ENCODE measurements around the gene KRT7.

The KRT7 gene

GRCh38 chr12:52275686-52276085, 42.6 kb downstream of the KRT7 start:
- no peak overlapping the region for H3K9ac ChIP-seq (ENCODE audit: low read length)
- no peaks in the 10 kb centered on the region for H3K9me3 ChIP-seq (replicated peaks; ENCODE audit: insufficient read depth, low read length)
- no peak overlapping the region for H3K4me3 ChIP-seq (ENCODE audit: low read length)
- no peaks in the 10 kb centered on the region for H3K36me3 ChIP-seq (replicated peaks; ENCODE audit: insufficient read depth, low read length)
- no peaks in the 10 kb centered on the region for H3K79me2 ChIP-seq (ENCODE audit: low read length)
- H3K4me1 ChIP-seq (ENCODE audit: low read length), result no peaks in the 10 kb centered on the region
- no peaks in the 10 kb centered on the region for H3F3A ChIP-seq (ENCODE audit: insufficient read depth, low read length)
- no peak overlapping the region for H2AFZ ChIP-seq (ENCODE audit: low read length)
- H4K20me1 ChIP-seq (ENCODE audit: insufficient read depth, low read length), result no peaks in the 10 kb centered on the region
- no peaks in the 10 kb centered on the region for H3K9me2 ChIP-seq (replicated peaks; ENCODE audit: insufficient read depth, low read length)
- H3K27ac ChIP-seq (ENCODE audit: low read length), result no peak overlapping the region
- H3K27me3 ChIP-seq (replicated peaks; ENCODE audit: insufficient read depth, low read length), result peaks cover 11% of the 10 kb centered on the region; the same call in 1 of the 2 replicates
- no peak overlapping the region for H3K4me2 ChIP-seq (ENCODE audit: low read depth, low read length)
- TF ChIP-seq EZH2phosphoT487 (IDR thresholded peaks at IDR 0.05; ENCODE audit: low read length) (no peak), EZH2 (optimal IDR thresholded peaks at IDR 0.05; ENCODE audit: low read depth, low read length) (no peak)
- TF ChIP-seq, protein P1, sequence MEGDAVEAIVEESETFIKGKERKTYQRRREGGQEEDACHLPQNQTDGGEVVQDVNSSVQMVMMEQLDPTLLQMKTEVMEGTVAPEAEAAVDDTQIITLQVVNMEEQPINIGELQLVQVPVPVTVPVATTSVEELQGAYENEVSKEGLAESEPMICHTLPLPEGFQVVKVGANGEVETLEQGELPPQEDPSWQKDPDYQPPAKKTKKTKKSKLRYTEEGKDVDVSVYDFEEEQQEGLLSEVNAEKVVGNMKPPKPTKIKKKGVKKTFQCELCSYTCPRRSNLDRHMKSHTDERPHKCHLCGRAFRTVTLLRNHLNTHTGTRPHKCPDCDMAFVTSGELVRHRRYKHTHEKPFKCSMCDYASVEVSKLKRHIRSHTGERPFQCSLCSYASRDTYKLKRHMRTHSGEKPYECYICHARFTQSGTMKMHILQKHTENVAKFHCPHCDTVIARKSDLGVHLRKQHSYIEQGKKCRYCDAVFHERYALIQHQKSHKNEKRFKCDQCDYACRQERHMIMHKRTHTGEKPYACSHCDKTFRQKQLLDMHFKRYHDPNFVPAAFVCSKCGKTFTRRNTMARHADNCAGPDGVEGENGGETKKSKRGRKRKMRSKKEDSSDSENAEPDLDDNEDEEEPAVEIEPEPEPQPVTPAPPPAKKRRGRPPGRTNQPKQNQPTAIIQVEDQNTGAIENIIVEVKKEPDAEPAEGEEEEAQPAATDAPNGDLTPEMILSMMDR (IDR thresholded peaks at IDR 0.05; ENCODE audit: low read length), result no peak
- DNase-seq, result no peak

GRCh38 chr12:52277486-52278245, 44.6 kb downstream of the KRT7 start:
- no peaks in the 10 kb centered on the region for H3K79me2 ChIP-seq (ENCODE audit: low read length)
- H3K27me3 ChIP-seq (replicated peaks; ENCODE audit: insufficient read depth, low read length), result peaks cover 20% of the 10 kb centered on the region; the same call in 1 of the 2 replicates
- no peaks in the 10 kb centered on the region for H3K4me1 ChIP-seq (ENCODE audit: low read length)
- no peak overlapping the region for H2AFZ ChIP-seq (ENCODE audit: low read length)
- no peaks in the 10 kb centered on the region for H3F3A ChIP-seq (ENCODE audit: insufficient read depth, low read length)
- H3K36me3 ChIP-seq (replicated peaks; ENCODE audit: insufficient read depth, low read length), result no peaks in the 10 kb centered on the region
- no peaks in the 10 kb centered on the region for H4K20me1 ChIP-seq (ENCODE audit: insufficient read depth, low read length)
- no peak overlapping the region for H3K4me2 ChIP-seq (ENCODE audit: low read depth, low read length)
- H3K9ac ChIP-seq (ENCODE audit: low read length), result no peak overlapping the region
- H3K9me3 ChIP-seq (replicated peaks; ENCODE audit: insufficient read depth, low read length), result no peaks in the 10 kb centered on the region
- DNase-seq, result no peak
- TF ChIP-seq EZH2phosphoT487 (IDR thresholded peaks at IDR 0.05; ENCODE audit: low read length) (no peak), EZH2 (optimal IDR thresholded peaks at IDR 0.05; ENCODE audit: low read depth, low read length) (no peak)
- TF ChIP-seq, protein P1 (IDR thresholded peaks at IDR 0.05; ENCODE audit: low read length), result no peak
- H3K27ac ChIP-seq (ENCODE audit: low read length), result no peak overlapping the region
- H3K9me2 ChIP-seq (replicated peaks; ENCODE audit: insufficient read depth, low read length), result no peaks in the 10 kb centered on the region
- no peak overlapping the region for H3K4me3 ChIP-seq (ENCODE audit: low read length)

DNA sequence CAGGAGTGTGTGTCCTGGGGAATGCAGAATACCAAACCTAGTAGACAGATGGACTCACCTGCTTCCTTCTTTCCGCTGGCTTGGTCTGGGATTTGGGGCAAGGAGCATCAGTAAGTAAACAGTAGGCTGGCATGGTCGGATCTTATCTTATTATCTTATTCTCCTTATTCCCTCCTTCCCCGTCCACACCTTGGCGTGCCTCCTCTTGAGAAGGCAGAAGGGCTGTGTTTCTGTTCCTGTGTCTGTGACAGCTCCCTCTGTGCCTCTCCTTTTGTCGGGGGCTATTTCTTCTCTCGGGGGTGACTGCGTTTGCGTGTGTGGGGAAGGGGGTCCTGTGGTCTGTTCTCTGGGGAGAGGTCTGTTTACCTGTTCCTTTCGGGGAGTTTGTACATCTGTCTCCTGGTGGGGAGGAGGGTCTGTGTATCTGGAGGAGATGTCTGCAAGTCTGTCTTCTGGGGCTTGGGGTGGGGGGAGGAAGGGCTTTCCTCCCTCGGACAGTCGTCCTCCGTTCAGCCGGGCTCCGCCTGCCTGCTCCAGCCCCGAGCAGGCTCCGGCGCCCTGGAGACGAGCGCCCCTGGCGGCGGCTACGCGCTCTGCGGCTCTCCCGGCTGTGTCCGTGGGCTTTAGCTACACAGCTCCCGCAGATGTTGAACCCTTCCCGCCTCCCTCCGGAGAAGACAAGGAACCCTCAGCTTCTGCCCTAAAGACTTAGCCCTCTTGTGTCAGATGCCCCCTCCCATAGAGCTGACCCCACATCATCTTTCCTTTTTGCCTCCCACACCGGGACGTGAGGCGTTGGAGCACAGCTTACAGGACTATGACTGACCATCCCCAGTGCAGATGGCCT, 45.8 kb downstream of the KRT7 start:
- H3K9me3 ChIP-seq (replicated peaks; ENCODE audit: insufficient read depth, low read length), result no peaks in the 10 kb centered on the region
- DNase-seq, result peak; percentile 56
- no peak overlapping the region for H3K4me3 ChIP-seq (ENCODE audit: low read length)
- no peaks in the 10 kb centered on the region for H3K4me1 ChIP-seq (ENCODE audit: low read length)
- no peak overlapping the region for H3K27ac ChIP-seq (ENCODE audit: low read length)
- no peaks in the 10 kb centered on the region for H4K20me1 ChIP-seq (ENCODE audit: insufficient read depth, low read length)
- peaks cover 20% of the 10 kb centered on the region; the same call in 1 of the 2 replicates for H3K27me3 ChIP-seq (replicated peaks; ENCODE audit: insufficient read depth, low read length)
- H3K36me3 ChIP-seq (replicated peaks; ENCODE audit: insufficient read depth, low read length), result no peaks in the 10 kb centered on the region
- TF ChIP-seq EZH2 (optimal IDR thresholded peaks at IDR 0.05; ENCODE audit: low read depth, low read length) (no peak), EZH2phosphoT487 (IDR thresholded peaks at IDR 0.05; ENCODE audit: low read length) (no peak)
- TF ChIP-seq, protein P1 (IDR thresholded peaks at IDR 0.05; ENCODE audit: low read length), result peak; percentile 95
- H3F3A ChIP-seq (ENCODE audit: insufficient read depth, low read length), result no peaks in the 10 kb centered on the region
- peak overlapping the region; percentile 60; the same call in 1 of the 2 replicates for H3K4me2 ChIP-seq (ENCODE audit: low read depth, low read length)
- H3K9me2 ChIP-seq (replicated peaks; ENCODE audit: insufficient read depth, low read length), result no peaks in the 10 kb centered on the region
- H2AFZ ChIP-seq (ENCODE audit: low read length), result peak overlapping the region; percentile 57
- H3K79me2 ChIP-seq (ENCODE audit: low read length), result no peaks in the 10 kb centered on the region
- H3K9ac ChIP-seq (ENCODE audit: low read length), result no peak overlapping the region
